Activated CD4-positive, alpha-beta memory T cell treated with anti-CD3 and anti-CD28 coated beads for 36 hours (primary cell): ENCODE data around the gene TMEM9. TPM values are rescaled to one million over a fixed set of nuclear protein-coding genes. Genes with fewer than 3 reads are reported as not detected.
A peak's percentile ranks its signal among the peaks of the same experiment; 100 is the strongest.

Experiments used
- CTCF ChIA-PET: fragments of 350-600 bp; sonication (Branson Sonifier 250); formaldehyde crosslinking; loops from one replicate; lab custom pipeline; 2021; ENCODE audit warnings: antibody characterized with exemption, inconsistent platforms; lab: Charles Lee
- POLR2A ChIA-PET: fragments of 350-600 bp; sonication (Branson Sonifier 250); formaldehyde crosslinking; loops from one replicate; lab custom pipeline; 2021; ENCODE audit warnings: antibody characterized with exemption; lab: Charles Lee
- DNase-seq: peaks from one replicate; pipeline ENCODE4 v3.0.0-alpha.2; 2020
- H3K27ac Mint-ChIP-seq: one replicate; pipeline ENCODE4 v1.8.0; 2021; ENCODE audit warnings: mixed read lengths
- H3K27me3 Mint-ChIP-seq: one replicate; pipeline ENCODE4 v1.8.0; 2021; ENCODE audit warnings: mixed read lengths
- H3K36me3 Mint-ChIP-seq: one replicate; pipeline ENCODE4 v1.8.0; 2021; ENCODE audit warnings: mixed read lengths
- H3K4me1 Mint-ChIP-seq: one replicate; pipeline ENCODE4 v1.8.0; 2021; ENCODE audit warnings: low read depth, mixed read lengths
- H3K4me3 Mint-ChIP-seq: one replicate; pipeline ENCODE4 v1.8.0; 2021; ENCODE audit warnings: mild to moderate bottlenecking, mixed read lengths
- H3K9me3 Mint-ChIP-seq: one replicate; pipeline ENCODE4 v1.8.0; 2021; ENCODE audit warnings: mixed read lengths
- intact Hi-C: fragments of 100-400 bp; cut with micrococcal nuclease; formaldehyde crosslinking; loops from one replicate; pipeline ENCODE4 v1.15.1; 2023
- total RNA-seq, 2 experiments: library from RNA; stranded (reverse); gene quantifications; one replicate each; pipeline ENCODE4 v1.2.3, GENCODE V29; 2021

TMEM9 gene
- total RNA-seq, 2 experiments from 2014 or later = 21.7 to 22.5 TPM

DNA sequence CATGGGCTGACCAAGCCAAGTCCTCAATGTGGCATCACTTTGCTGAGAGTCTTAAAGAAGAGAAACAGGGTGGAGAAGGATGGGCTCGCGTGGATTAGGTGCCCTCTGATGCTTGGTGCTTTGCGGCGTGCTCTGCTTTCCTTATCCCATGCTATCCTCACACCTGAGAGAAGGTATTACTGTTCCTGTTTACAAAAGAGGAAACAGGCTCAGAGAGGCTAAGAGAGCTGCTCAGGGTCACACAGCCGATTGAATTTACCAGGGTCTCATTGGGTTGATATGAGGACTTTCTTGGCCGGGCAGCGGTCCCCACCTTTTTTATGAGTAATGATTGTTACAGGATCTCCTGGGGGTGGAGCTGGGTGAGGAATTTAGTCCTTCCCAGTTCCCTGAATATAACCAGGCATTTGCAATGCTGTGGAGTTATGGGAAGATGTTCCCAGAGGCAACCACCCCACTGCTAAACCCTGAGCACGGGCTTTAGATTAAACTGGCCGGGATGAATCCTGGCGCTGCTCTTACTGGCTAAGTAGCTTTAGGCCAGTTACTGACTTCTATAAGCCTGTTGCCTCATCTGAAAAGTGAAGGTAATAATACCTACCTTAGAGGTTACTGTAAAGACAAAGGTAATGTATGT, 31.8 kb downstream of the TMEM9 start:
- no peak overlapping the region for H3K4me3 Mint-ChIP-seq
- no peak overlapping the region for H3K27ac Mint-ChIP-seq
- DNase-seq = no peak
- ChIA-PET CTCF (interaction anchor here (0.7 to 1.1 kb wide), 3 partner anchors 8 to 150 kb away, joined by 3 to 4 read pairs (median 3); no protein-coding TSS in a partner anchor), POLR2A (no interaction called here)
- H3K27me3 Mint-ChIP-seq = peaks cover 7% of the 10 kb centered on the region
- H3K4me1 Mint-ChIP-seq = peaks cover 5% of the 10 kb centered on the region
- intact Hi-C loops = no loop called here
- no peaks in the 10 kb centered on the region for H3K9me3 Mint-ChIP-seq
- H3K36me3 Mint-ChIP-seq = no peaks in the 10 kb centered on the region

DNA sequence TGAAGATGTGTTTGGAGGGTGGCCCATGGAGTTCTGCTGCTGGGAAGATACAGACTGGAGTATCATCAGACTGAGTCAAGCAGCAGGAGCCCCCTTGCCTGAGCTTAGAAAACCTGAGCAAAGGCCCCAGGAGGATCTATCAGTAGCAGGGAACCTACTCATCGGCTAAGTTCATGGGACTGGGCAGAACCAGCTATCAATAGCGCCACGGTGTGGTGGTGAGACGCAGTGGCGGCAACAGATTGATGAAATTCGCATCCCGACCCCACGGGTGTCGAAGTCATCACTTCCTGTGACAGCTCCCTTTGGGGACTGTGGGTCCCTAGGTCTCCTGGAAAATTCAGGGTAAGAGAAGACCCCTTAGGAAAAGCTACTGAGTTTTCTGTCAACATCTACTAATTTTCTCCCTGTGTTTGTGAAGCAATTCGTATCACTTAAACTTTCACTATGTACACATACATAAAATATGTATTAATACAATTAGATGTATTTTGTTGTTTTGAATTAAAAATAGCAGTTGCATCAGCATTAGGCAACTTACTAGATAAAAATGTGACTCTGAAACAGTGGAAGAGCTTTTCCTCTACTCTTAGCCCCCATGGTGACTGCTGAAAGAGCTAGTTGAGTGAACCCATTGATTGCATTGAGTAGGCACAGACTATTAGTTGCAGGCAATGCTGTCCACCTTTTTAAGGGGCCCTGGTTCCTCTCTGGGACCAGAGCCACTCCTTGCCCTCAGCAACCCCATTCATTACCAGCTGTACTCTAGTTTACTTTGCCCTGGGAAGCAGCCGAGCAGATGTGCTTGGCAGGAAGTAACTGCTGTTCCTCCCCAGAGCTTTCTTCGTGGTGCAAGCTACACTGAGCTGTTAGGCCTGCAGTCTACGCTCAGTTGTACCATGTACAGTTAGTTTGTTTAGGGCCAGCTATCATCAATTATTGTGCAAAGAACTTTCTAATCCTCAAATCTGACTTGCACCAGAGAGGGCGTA, 34.8 kb downstream of the TMEM9 start:
- Mint-ChIP-seq H3K36me3 (no peaks in the 10 kb centered on the region), H3K9me3 (no peaks in the 10 kb centered on the region), H3K27me3 (no peaks in the 10 kb centered on the region), H3K27ac (no peak overlapping the region), H3K4me3 (no peak overlapping the region), H3K4me1 (peaks cover 5% of the 10 kb centered on the region)
- CTCF ChIA-PET = interaction anchor here (0.6 to 7.9 kb wide), 30 partner anchors 10 to 1147 kb away, joined by 3 to 70 read pairs (median 4); partner anchors contain the start of gene TMEM9
- intact Hi-C loops = loop anchor here (1.0 to 5.0 kb wide), 2 partner anchors 33 to 497 kb away; partner anchors contain the start of gene KIF14
- POLR2A ChIA-PET = no interaction called here
- peak; percentile 78 for DNase-seq

DNA sequence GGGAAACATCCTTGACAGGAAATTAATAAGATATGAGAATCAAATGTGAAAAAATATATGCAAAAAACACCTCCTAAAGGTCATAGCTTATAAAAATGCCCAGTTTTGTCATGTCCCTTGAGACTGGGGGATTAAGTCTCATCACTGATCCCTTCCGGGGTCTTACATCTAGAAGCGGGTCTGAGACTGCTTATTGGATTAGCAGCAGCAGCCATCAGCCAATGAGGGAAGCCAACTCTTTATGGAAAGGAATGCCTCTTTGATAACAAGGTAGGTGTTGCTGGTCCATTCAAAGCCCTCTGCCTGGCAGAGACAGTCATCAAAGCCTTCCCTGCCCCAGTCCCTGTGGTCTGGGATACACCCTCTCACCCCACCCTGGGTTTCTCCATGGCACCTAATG, 38.2 kb downstream of the TMEM9 start:
- no peak overlapping the region for H3K27ac Mint-ChIP-seq
- ChIA-PET CTCF (interaction anchor here (1.0 to 7.9 kb wide), 7 partner anchors 30 to 494 kb away, joined by 3 to 70 read pairs (median 13); no protein-coding TSS in a partner anchor), POLR2A (no interaction called here)
- H3K4me3 Mint-ChIP-seq = no peak overlapping the region
- H3K4me1 Mint-ChIP-seq = peaks cover 5% of the 10 kb centered on the region
- H3K36me3 Mint-ChIP-seq = no peaks in the 10 kb centered on the region
- no peak for DNase-seq
- no peaks in the 10 kb centered on the region for H3K9me3 Mint-ChIP-seq
- intact Hi-C loops = loop anchor here (5.0 kb wide), 1 partner anchor 494 kb away; the partner anchor contains the start of gene KIF14
- H3K27me3 Mint-ChIP-seq = no peaks in the 10 kb centered on the region

DNA sequence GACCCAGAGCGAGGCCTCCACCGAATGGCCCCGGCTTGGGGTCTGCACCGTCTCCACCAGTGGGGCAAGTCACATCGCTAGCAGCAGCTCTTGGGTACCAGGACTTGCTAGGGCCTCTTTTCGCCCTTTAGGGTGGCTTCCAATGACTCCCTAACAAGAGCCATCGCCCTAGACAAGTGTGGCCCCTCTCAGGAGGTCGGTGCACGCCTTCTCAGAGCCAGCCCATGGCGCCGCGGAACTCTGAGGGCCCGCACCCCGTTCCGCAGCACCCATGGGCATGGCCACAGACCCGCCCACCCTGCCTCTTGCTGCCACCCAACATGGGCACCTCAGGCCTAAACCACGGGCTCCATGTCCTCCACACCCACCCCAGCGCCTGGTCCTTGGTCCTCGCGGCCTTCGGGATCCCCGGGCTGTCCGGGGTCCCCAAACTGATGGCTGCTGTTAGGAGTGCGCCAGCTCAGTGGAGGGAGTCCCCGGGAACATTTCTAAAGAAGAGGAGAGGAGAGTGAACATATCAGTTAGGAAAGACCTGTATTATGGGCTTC, 38.8 kb downstream of the TMEM9 start:
- Mint-ChIP-seq H3K36me3 (no peaks in the 10 kb centered on the region), H3K27ac (no peak overlapping the region), H3K4me3 (no peak overlapping the region), H3K4me1 (peaks cover 5% of the 10 kb centered on the region), H3K27me3 (no peaks in the 10 kb centered on the region), H3K9me3 (no peaks in the 10 kb centered on the region)
- ChIA-PET POLR2A (interaction anchor here (2.0 kb wide), 1 partner anchor 93 kb away, joined by 4 read pairs; no protein-coding TSS in a partner anchor), CTCF (interaction anchor here (1.0 to 7.9 kb wide), 11 partner anchors 21 to 493 kb away, joined by 3 to 70 read pairs (median 5); no protein-coding TSS in a partner anchor)
- intact Hi-C loops = loop anchor here (2.0 to 5.0 kb wide), 2 partner anchors 143 to 493 kb away; partner anchors contain the start of gene KIF14
- DNase-seq = no peak

DNA sequence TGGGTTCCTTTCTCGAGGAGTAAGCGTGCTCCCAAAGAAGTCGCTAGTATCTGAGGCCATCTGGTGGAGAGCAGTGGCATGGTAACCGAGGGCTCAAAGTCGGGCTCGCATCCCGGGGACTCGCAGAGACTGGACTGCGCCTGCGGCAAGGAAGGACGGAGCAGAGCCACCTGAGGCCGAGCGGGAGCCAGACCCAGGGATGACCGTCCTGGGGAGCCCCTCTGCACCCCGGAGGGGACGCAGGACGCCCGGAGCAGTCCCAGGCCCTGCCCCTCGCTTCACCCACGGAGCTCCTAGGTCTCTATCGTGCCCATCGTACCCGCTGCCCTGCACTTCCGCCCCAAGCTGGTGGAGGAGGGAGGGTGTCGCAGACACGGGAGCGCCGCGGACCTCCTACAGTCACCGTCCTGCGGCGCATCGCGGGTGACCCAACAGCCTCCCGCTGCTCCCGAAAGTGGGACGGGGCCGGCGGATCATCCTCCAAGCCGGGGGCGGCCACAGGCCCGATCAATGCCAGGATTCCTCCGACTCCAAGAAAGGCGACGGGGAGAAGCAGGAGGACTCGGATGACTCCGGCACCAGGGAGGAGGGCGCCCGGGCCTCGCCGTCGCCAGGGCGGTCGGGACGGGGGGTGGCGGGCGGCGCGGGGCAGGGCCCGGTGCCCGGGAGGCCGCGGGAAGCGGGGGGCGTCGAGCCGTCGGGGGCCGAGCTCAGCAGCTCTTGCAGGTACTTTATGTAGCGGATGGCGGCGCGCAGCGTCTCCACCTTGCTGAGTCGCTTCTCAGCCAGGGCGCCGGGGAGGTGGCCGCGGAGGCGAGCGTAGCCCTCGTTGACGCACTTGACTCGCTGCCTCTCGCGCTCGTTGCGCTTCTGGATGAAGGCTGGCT, 39.8 kb downstream of the TMEM9 start:
- POLR2A ChIA-PET = interaction anchor here (0.9 to 2.0 kb wide), 2 partner anchors 92 to 445 kb away, joined by 3 to 4 read pairs; partner anchors contain the start of gene DDX59
- Mint-ChIP-seq H3K4me3 (peak overlapping the region; percentile 86), H3K4me1 (no peaks in the 10 kb centered on the region), H3K27me3 (no peaks in the 10 kb centered on the region), H3K9me3 (no peaks in the 10 kb centered on the region), H3K36me3 (no peaks in the 10 kb centered on the region), H3K27ac (peak overlapping the region; percentile 6)
- CTCF ChIA-PET = interaction anchor here (0.5 to 7.9 kb wide), 24 partner anchors 8 to 313 kb away, joined by 3 to 70 read pairs (median 4); partner anchors contain the start of gene IGFN1
- intact Hi-C loops = loop anchor here (1.0 to 5.0 kb wide), 3 partner anchors 28 to 492 kb away; partner anchors contain the start of gene KIF14
- DNase-seq = peak; percentile 89

DNA sequence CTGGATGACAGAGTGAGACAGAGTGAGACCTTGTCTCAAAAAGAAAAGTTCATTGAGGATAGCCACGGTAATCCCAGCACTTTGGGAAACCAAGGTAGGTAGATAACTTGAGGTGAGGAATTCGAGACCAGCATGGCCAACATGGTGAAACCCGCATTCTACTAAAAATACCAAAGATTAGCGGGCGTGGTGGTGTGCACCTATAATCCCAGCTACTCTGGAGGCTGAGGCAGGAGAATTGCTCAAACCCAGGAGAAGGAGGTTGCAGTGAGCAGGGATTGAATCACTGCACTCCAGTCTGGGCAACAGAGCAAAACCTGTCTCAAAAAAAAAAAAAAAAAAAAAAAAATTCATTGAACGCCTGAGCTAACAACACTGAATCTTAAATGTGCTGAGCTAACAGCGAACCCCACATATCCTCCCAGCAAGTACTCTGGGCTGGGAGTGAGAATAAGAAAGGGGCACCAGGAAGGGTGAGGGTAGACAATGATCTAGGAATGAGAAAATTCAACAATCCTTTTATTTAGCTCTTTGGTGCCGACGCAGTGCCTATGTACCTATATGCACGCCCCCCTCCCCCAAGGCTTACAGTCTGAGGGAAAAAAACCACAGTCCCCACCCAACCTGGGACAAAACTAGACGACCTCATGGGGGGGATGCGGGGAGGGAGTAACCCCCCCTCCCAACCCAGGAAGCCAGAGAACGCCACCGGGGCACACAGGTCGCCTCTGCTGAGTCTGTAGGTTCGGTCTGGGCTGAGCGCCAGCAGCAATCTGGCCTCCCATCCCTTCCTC, 40.6 kb downstream of the TMEM9 start:
- Mint-ChIP-seq H3K9me3 (no peaks in the 10 kb centered on the region), H3K4me3 (peak overlapping the region; percentile 86), H3K27me3 (no peaks in the 10 kb centered on the region), H3K4me1 (no peaks in the 10 kb centered on the region), H3K36me3 (no peaks in the 10 kb centered on the region), H3K27ac (no peak overlapping the region)
- POLR2A ChIA-PET = interaction anchor here (0.9 to 2.0 kb wide), 2 partner anchors 91 to 444 kb away, joined by 3 to 4 read pairs; partner anchors contain the start of gene DDX59
- DNase-seq = no peak
- intact Hi-C loops = loop anchor here (1.0 to 2.0 kb wide), 2 partner anchors 27 to 141 kb away; no protein-coding TSS in a partner anchor
- CTCF ChIA-PET = interaction anchor here (0.6 to 7.9 kb wide), 17 partner anchors 9 to 553 kb away, joined by 3 to 70 read pairs (median 3); partner anchors contain the start of gene IGFN1

DNA sequence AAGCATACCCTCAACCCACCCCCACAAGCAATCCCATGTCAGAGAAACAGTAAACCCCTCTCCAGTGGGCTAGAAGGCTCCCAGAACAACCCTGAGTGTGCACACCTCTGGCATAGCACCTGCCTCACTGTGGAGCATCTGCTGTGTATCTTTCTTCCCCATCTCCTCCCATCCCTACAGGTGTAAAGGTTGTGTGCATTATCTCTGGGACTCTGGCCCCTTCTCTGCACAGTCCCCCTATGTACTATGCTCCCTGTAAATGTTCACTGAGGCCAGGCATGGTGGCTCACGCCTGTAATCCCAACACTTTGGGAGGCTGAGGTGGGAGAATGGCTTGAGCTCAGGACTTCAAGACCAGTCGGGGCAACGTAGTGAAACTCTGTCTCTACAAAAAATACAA, 41.3 kb downstream of the TMEM9 start:
- intact Hi-C loops = no loop called here
- no peak overlapping the region for H3K4me3 Mint-ChIP-seq
- ChIA-PET CTCF (interaction anchor here (0.6 to 7.9 kb wide), 9 partner anchors 23 to 552 kb away, joined by 3 to 70 read pairs (median 7); no protein-coding TSS in a partner anchor), POLR2A (no interaction called here)
- no peak for DNase-seq
- H3K36me3 Mint-ChIP-seq = no peaks in the 10 kb centered on the region
- no peaks in the 10 kb centered on the region for H3K4me1 Mint-ChIP-seq
- no peaks in the 10 kb centered on the region for H3K27me3 Mint-ChIP-seq
- no peak overlapping the region for H3K27ac Mint-ChIP-seq
- H3K9me3 Mint-ChIP-seq = no peaks in the 10 kb centered on the region

DNA sequence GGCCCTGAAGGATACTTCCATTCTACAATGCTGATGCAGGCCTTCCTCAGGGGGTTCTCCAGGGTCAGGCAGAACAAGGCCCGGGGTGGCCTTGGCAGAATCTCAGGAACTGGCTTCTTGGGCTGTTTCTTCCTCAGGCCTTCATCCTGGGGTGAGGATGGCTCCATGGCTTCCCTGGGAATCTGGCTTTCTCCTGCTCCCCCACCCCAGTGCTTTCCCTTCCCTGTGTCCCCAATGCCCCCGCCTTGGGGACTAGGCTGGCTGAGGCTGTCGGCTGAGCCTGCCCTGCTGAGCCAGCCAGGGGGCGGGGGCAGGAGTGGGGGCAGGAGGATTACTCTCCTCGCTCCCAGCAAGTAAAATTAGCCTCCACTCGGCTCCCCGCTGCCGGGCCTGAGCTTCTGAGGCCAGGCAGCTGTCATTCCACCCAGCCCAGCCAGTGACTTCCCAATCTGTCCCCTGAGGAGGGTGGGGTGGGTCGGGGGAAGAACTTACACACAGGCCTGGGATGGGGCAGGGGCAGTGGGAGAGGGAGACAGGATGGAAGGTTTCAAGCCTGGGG, 42.0 kb downstream of the TMEM9 start, which contains the start of gene CACNA1S:
CACNA1S (minus strand) TSS at position 254 of the 559 bp plus-strand sequence; CDS start at position 167, 87 bp downstream.
- no peak within 1 kb of the TSS for H3K4me3 Mint-ChIP-seq
- H3K36me3 Mint-ChIP-seq = no peaks in the 10 kb centered on the region
- ChIA-PET POLR2A (no interaction called here), CTCF (interaction anchor here (2.6 to 4.0 kb wide), 2 partner anchors 59 to 140 kb away, joined by 10 to 63 read pairs; no protein-coding TSS in a partner anchor)
- no peak within 1 kb of the TSS for H3K27ac Mint-ChIP-seq
- no peaks in the 10 kb centered on the region for H3K4me1 Mint-ChIP-seq
- no peaks in the 10 kb centered on the region for H3K9me3 Mint-ChIP-seq
- DNase-seq = no peak
- no peaks in the 10 kb centered on the region for H3K27me3 Mint-ChIP-seq
- intact Hi-C loops = no loop called here

DNA sequence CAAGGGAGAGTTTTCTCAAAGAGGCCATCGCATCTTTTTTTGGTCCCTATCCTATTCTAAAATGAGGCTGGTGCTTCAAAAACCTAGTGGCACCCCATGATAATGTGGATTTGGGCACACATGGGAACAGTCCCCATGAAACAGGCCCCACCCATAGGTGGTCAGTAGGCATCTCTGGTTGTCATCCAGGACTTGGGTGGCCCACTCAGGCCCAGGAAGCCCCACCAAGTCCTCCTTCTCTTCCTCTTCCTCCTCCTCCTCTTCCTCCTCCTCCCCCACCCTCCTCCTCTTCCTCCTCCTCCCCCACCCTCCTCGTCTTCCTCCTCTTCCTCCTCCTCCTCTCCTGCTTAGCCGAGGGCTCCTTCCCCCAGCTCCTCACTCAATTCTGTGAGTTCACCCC, 42.6 kb downstream of the TMEM9 start:
- POLR2A ChIA-PET = no interaction called here
- CTCF ChIA-PET = interaction anchor here (1.0 to 1.1 kb wide), 2 partner anchors 132 to 140 kb away, joined by 3 to 4 read pairs; no protein-coding TSS in a partner anchor

More for the DNA sequence above, 42.6 kb downstream of the TMEM9 start:
- no peak for DNase-seq
- no peak overlapping the region for H3K4me3 Mint-ChIP-seq
- H3K4me1 Mint-ChIP-seq = no peaks in the 10 kb centered on the region
- no peaks in the 10 kb centered on the region for H3K27me3 Mint-ChIP-seq
- no peaks in the 10 kb centered on the region for H3K9me3 Mint-ChIP-seq
- H3K27ac Mint-ChIP-seq = no peak overlapping the region
- no peaks in the 10 kb centered on the region for H3K36me3 Mint-ChIP-seq
- intact Hi-C loops = no loop called here
